Activated CD4-positive, alpha-beta T cell treated with anti-CD3 and anti-CD28 coated beads for 48 hours (primary cell): ENCODE data around the gene ASIC2.

Experiments
- DNase-seq: peaks from one replicate; pipeline ENCODE4 v3.0.0-alpha.2; 2020

The ASIC2 gene

GRCh38 chr17:33055171-33055611 lies 237.9 kb downstream of the ASIC2 start:
- DNase-seq: no peak

- no peak for DNase-seq
These were observed 238.7 kb downstream of the ASIC2 start for GRCh38 chr17:33054412-33054811.

DNA sequence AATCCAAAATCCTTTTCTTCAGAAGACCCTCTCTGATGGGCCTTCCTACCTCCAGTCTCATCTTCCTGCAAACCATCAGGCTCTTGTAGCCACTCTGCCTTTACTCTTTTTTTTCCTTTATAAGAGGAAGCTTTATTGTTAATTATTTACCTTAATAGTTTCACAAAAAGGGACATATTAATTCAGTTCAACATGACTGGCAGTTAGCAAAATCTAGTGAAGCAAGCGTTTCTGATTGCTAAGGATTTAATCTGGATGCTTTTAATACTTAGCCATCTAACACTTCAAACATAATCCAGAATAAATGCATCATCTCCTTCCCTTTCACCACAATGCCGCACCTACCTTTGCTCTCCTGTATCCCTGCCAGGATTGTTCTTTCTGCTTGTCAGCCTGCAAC lies 239.4 kb downstream of the ASIC2 start:
- no peak for DNase-seq

DNA sequence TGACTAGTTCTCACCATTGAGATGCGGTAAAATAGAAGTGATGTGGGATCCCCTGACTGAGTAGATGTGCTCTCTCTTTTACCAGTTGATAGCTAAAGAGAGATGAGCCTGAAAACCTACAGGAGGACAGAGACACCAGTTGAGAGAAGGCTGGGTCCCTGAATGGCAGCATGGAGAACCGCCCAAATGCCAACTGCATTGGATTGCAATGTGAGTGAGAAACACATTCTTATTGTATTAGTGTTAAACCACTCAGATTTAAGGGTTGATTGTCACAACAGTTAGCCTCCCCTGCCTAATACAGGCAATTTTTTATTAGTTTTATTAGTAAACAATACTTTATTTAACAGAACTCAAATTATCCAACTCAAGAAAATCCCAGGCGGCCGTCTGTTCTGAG lies 240.2 kb downstream of the ASIC2 start:
- DNase-seq: no peak

DNA sequence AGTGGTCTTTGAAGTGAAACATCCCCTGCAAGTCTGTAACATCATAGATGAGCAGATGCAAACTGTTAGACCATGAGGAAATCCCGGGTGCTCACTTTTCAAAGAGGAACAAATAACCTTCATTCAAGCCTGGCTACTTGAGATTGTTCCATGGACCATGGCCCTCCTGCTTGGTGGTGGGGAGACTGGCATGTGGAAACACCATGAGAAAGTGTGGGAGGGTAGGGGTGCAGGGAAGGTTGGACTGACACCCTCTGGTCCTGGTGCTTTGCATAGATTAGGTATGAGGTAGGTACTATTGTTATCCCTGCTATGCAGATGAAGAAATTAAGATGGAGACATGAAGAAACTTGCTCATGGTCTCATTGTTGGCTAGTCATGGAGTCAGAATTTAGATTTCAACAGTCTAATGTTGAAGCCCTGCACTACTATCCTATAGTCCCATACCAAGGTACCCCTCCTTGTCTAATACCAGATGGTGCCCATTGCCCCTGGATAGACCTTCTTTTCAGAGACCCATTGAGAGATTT lies 242.4 kb downstream of the ASIC2 start:
- DNase-seq: no peak

- peak; percentile 60 for DNase-seq
These were observed 243.2 kb downstream of the ASIC2 start for GRCh38 chr17:33049781-33050414.

DNA sequence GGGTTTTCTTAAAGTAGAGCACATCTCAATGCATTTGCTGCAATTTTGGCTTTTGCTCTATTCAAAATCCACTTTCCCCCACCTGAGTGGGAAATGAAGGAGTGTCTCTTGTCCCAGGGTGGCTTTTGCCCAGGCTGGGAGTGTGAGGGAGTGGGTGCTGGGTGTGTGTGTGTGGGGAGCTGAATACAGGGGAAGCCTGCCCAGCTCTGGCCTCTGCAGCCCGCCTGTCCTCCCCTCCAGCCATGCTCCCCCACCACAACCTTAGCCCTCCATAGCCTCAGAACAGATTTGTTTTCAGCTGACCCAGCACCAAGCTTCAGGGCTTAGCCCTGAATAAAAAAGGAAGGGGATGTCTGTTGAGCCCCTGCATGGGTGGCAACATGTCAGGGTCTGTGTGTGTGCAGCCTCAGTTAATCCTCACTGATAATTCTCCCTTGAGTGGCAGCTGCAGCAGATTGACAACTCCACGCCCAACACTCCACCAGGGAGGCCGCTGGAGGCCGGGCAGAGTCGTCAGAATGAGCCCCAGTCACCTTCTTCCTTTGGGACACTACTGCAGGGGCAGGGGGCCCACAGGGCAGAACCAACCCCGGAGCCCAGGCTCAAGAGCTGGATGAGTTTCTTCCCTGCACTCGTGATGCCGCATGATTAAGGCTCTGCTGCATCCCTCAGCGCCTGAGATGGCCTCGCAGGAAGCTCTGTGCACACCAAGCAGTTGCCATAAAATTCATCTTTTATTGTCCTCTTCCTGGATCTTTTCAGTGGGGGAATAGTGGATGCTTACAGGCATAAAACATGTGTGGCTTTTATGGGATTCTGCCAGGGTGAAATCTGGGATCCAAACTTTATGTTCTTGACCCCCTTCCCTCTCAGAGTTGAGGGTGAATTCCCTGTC lies 246.5 kb downstream of the ASIC2 start:
- DNase-seq: no peak

DNA sequence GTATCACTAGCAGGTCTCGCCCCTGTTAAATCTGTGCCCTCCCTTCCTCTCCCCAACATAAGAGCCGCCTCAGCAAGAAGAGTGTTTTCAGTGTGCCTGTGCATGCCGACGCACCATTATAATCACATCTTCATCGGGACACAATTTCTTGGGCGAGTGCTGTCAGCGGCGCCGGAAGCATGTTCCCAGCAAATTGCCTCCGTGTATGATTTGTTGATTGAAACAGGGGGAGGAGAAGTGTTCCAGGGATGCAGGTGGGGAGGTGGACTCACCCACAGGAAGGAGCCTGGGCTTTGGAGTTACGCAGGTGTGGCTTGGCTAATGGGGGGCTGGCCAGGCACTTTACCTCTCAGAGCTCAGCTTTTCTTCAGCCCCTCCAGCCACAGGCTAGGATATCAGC lies 247.9 kb downstream of the ASIC2 start:
- DNase-seq: no peak

GRCh38 chr17:33044771-33045170 lies 248.3 kb downstream of the ASIC2 start:
- no peak for DNase-seq

DNA sequence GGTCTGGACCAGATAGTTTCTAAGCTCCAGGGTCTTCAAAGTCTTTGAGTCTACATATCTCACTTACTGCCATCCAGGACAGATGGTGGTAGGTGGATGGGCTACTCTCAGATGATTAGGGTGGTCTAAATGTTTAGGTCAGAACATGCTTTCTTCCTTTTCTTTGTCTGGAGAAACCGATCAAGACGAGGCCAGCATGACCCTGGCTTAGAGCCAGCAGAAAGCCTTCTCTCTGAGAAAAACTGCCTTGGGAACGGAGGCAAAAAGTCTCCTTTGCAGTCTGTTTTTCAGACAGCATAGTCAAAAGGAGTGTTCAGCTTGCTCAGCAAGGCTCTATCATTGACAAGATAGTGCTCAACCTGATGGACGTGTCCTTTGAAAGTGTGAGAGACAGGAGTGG lies 252.6 kb downstream of the ASIC2 start:
- DNase-seq: no peak

DNA sequence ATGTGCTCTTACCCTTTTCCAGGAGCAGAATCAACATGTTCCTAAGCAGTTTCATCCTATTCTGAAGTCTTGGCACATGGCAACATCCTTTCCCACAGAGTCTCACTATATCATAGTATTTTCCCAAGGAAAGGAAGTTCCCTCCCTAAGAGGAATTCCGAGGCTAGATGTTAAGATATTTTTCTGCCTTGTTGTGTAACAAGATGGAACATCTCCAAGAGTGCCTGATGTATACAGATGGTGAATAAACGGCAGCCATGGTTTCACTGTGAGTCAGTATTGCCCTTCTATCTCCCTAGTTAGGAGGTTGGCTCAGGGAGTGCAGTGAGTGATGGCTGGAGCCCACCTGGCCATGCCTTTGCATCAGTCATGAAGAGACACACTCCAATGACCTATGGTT lies 253.2 kb downstream of the ASIC2 start:
- no peak for DNase-seq

- DNase-seq: peak; percentile 22
These were observed 254.4 kb downstream of the ASIC2 start for GRCh38 chr17:33038740-33039139.

GRCh38 chr17:33033176-33033575 lies 259.9 kb downstream of the ASIC2 start:
- no peak for DNase-seq

DNA sequence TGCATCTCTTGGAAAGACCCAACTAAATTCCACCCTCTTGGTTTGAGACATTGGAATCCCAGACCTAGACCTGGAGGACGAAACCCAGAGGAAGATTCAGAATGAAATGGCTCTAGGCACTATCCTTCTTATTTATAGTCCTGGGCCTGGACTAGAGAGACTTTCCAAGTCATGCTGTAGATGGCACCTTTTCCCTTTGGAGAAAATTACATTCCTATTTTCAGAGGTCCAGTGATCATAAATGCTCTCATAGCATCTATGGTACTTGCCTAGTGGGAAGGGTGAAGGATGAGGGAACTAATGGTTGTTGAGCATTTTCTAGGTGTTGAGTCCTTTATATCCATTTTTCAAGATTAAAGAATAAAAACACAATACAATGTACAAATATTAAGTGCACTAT lies 264.3 kb downstream of the ASIC2 start:
- no peak for DNase-seq

DNA sequence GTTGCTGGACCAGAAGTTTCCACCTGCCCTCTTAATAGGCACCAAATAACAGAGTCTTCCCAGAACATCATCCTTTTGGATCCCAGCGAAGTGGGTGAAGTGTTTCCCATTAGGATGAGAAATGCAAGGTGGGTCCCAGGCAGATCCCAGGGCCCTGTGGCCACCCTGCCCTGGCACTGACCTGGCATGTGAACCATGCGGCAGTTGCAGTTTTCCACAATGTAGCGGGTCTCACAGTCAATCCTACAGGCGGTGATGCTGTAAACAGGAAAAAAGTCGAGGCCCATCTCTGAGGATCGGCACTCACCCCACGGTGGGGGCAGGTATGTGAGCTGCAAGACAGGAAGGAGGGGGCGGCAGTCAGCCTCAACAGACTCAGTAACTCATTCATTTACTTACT lies 265.0 kb downstream of the ASIC2 start:
- no peak for DNase-seq

GRCh38 chr17:33024688-33025486 lies 268.2 kb downstream of the ASIC2 start:
- DNase-seq: no peak

GRCh38 chr17:33023790-33024189 lies 269.3 kb downstream of the ASIC2 start:
- no peak for DNase-seq

- no peak for DNase-seq
These were observed 271.2 kb downstream of the ASIC2 start for GRCh38 chr17:33021731-33022408.

- no peak for DNase-seq
These were observed 273.8 kb downstream of the ASIC2 start for GRCh38 chr17:33019161-33019890.

DNA sequence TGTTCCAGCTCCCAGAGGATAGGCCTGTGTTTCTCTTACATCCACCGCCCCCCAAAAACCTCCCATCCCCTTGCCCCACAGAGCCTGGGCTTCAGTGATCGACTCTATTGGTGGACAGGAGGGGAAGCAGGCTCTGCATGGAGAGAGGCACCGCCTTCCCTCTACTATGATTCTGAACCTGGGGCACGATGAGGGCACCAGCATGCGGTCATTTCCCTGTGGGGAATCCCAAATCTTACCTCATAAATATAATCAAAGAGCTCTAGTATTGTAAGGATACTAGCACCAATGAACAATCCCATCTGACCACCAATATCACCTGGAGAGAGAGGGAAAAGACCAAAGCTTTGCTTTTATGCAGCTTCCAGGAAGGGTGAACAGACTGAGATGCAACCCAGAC lies 275.7 kb downstream of the ASIC2 start:
- DNase-seq: no peak

DNA sequence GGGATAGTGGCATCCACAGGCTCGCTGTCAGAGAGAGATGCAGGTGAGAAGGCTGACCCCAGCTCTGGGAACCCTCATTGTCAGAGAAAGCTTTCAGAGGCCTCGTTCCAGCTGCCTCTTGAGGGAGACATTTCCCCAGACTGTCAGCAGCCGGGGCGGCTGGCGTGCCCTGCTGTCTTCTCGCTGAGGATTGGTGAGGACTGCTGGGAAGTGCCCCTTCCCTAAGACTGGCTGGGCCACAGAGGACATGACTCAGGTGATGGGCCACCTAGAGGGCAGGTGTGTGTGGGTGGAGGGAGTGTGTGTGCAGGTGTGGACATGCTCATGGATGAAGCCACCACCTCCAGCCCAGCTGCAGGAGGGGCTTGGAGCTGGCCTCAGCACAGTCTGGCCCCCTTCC lies 276.2 kb downstream of the ASIC2 start:
- no peak for DNase-seq
